ENCODE data around the gene KIF18A.

The KIF18A gene

DNA sequence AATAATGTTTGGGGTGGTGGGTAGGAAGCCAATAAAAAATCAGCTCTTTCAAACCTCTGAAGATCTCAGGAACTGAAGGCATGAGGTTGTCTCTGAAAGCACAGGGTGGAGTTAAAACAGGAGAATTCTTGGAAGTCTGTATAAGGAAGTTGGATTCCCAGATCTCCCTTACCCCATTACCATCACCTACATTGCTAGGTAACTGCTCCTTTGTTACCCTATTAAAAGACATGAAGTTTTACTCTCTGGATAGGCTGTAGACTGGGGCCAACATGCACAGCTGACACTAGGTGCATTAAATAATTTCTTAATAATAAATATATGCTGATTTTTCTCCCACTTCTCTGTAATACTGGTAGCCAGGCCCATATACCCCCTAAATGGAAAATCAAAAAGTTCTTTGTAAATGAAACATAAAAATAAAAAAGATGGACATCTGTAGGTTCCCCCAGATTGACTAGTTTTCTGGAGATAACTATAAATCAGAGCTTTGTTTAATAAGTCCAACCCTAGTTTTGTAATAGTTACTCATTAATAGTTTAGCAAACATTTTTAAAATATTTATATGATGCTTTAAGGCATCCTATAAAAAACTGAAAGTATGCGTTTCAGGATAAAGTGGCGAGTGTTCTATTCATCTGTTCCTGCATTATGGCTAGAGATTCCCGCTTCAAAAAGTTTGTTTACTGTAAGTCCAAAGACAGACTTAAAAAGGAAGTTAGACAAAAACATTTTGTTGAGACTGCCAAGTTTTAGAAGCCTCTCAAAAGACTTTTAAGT is 63.8 kb downstream of the KIF18A start:
- DNase-seq (ENCODE audit: low read depth, low spot score): no peak

- no peak for DNase-seq (ENCODE audit: low read depth, low spot score)
Observed at GRCh38 chr11:28040384-28040783, 67.6 kb downstream of the KIF18A start.

GRCh38 chr11:28038775-28039174 is 69.2 kb downstream of the KIF18A start:
- no peak for DNase-seq (ENCODE audit: low read depth, low spot score)

GRCh38 chr11:28026634-28027290 is 81.2 kb downstream of the KIF18A start:
- no peak for DNase-seq (ENCODE audit: low read depth, low spot score)

- DNase-seq (ENCODE audit: low read depth, low spot score): no peak
Observed at GRCh38 chr11:28017816-28018215, 90.1 kb downstream of the KIF18A start.

DNA sequence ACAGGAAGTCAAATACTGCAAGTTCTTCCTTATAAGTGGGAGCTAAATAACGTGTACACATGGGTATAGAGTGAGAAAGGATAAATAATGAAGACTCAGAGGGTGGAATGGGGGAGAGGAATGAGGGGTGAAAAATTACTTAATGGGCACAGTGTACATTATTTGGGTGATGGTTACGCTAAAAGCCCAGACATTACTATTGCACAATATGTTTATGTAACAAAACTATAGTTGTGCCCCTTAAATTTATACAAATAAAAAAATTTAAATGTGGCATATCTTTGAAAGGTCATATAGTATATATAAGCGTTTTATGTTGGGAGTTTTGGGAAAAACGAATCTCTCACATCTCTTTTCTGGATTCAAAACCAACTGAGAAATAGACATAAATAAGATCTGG is 96.1 kb downstream of the KIF18A start:
- DNase-seq (ENCODE audit: low read depth, low spot score): no peak

- DNase-seq (ENCODE audit: low read depth, low spot score): no peak
Observed at GRCh38 chr11:28009996-28010395, 98.0 kb downstream of the KIF18A start.

- no peak for DNase-seq (ENCODE audit: low read depth, low spot score)
Observed at GRCh38 chr11:28009388-28009787, 98.6 kb downstream of the KIF18A start.

- DNase-seq (ENCODE audit: low read depth, low spot score): no peak
Observed at GRCh38 chr11:28003615-28004014, 104.3 kb downstream of the KIF18A start.

DNA sequence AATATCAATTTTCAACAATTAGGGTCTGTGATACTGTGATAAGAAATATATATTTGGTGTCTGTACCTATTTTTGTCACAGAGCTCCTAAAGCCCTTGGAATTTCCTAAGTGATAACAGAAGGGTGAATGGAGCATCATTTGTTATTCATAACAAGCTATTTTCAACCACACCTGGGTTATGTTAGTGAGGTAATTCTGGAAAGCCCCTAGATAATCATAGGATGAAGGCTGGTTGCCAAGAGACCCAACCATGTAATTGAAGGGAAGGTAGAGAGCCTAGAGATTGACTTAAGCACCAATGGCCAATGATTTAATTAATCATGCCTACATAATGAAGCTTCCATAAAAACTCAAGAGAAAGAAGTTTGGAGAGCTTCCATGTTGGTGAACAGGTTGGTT is 109.4 kb downstream of the KIF18A start:
- DNase-seq (ENCODE audit: low read depth, low spot score): no peak

- DNase-seq (ENCODE audit: low read depth, low spot score): no peak
Observed at GRCh38 chr11:27997344-27997743, 110.6 kb downstream of the KIF18A start.

DNA sequence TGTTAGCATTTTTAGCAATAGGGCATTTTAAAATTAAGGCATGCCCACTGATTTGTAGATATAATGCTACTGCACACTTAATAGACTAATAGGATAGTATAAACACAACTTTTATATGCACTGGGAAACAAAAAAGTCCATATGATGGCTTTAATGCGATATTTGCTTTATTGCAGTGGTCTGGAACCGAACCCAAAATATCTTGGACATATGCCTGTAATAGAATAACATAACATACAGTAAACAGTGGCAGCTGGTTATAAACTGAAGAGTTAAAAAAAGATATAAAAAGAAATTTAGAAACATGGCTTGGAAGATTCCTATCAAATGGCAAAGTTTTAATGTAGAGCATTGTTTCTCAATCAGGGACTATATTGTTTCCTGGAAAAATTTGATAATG is 111.9 kb downstream of the KIF18A start:
- no peak for DNase-seq (ENCODE audit: low read depth, low spot score)

DNA sequence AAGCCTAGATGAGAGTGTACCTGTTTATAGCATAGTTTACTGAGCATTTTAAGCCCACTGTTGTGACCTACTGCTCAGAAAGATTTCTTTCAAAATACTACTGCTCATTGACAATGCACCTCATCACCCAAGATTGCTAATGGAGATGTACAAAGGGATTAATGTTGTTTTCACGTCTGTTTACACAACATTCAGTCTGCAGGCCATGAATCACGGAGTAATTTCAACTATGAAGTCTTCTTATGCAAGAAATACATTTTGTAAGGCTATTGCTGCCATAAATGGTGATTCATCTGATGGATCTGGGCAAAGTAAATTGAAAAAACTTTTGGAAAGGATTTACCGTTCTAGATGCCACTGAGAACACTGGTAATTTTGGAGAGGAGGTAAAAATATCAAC is 112.9 kb downstream of the KIF18A start:
- no peak for DNase-seq (ENCODE audit: low read depth, low spot score)

- no peak for DNase-seq (ENCODE audit: low read depth, low spot score)
Observed at GRCh38 chr11:27991736-27992135, 116.2 kb downstream of the KIF18A start.

DNA sequence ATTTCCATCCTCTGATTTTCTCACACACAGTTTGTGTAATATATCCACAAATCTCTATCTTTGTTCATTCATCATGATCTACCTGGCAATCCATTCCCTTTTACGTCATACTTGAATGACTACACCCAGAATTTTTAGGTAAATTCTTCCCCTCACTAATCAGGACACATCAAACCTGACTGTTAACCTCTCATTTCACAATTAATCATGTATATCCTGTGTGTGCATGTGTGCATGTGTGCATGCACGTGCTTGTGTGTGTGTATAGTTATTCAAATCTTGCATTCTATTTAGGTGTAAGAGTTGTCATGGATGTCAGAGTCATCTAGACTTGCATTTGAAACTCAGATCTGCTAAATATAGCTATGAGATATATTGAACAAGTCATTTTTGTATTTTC is 130.4 kb downstream of the KIF18A start:
- no peak for DNase-seq (ENCODE audit: low read depth, low spot score)

GRCh38 chr11:27977031-27977430 is 130.9 kb downstream of the KIF18A start:
- no peak for DNase-seq (ENCODE audit: low read depth, low spot score)

DNA sequence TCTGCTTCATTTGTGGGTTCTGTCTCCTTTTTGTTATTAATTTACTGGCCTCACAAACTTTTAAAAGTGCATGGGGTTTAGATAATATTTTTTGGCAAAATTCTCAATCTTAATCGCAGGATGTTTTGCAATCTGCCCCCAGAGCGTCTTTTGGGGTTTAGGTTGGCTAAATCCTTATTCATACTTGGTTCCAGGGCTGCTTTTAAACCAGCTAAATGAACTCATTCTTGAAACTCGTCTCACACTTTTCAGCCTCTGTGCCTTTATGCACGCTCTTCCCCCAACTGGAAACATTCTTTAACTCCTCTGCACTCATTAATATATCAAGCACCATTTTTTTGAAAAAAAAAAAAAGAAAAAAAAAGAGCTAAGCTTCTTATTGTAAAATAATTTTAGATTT is 131.7 kb downstream of the KIF18A start:
- no peak for DNase-seq (ENCODE audit: low read depth, low spot score)

GRCh38 chr11:27973851-27974536 is 134.0 kb downstream of the KIF18A start:
- DNase-seq (ENCODE audit: low read depth, low spot score): no peak

DNA sequence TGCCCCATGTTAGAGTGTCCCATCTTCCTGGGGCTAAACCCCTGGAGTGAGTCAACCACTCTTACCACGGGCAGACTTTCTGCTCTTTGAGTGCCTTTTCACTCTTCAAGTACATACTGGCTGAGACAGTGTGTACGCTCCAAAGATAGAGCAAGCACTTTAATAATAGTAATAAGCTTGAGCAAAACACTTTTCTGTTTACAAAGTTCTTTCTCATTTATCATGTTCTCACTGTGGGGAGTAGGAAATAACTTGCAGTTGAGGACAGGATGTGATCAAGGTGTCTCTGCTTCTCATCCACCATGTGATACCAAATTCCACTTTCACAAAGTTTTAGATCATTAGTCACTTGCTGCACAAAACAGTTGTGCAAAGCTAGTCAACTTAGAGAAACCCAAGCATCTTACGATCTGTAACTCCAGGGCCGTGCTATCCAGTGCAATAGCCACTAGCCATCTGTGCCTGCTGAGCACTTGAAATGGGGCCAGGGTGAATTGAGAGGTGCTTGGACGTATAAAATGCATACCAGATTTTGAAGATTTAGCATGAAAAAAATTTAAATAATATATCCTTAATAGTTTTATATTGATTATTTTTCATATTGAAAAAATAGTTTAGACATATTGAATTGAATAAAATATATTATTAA is 135.3 kb downstream of the KIF18A start:
- DNase-seq (ENCODE audit: low read depth, low spot score): no peak

- no peak for DNase-seq (ENCODE audit: low read depth, low spot score)
Observed at GRCh38 chr11:27971171-27971570, 136.8 kb downstream of the KIF18A start.

Data from iPS DF 19.7 (cell line).